Hepatocyte (in vitro differentiated cells): ENCODE data around the gene STK39. TPM values are rescaled to one million over a fixed set of nuclear protein-coding genes. Genes with fewer than 3 reads are reported as not detected.
"Not testable (repeated sequence)": the region's sequence is repeated elsewhere in the genome, so short reads cannot be mapped to it uniquely, and the experiment has no call there.

Experiments
- DNase-seq: peaks from one replicate; pipeline ENCODE4 v3.0.0-alpha.2; 2016; ENCODE audit warnings: low spot score
- H2AFZ ChIP-seq: fragments of 200-600 bp; sonication (generic); 2 replicates; pipeline ENCODE4 v1.6.0; 2016; ENCODE audit warnings: antibody characterized with exemption, mild to moderate bottlenecking
- H3K27ac ChIP-seq: fragments of 200-600 bp; sonication (generic); 2 replicates; pipeline ENCODE4 v1.5.1; 2016; ENCODE audit warnings: mild to moderate bottlenecking
- H3K27me3 ChIP-seq: fragments of 200-600 bp; sonication (generic); 2 replicates; pipeline ENCODE4 v1.6.1; 2016
- H3K36me3 ChIP-seq: fragments of 200-600 bp; sonication (generic); replicated peaks from 2 replicates; pipeline ENCODE4 v1.5.1; 2016; ENCODE audit warnings: low read depth; ENCODE audit not compliant: insufficient read depth
- H3K4me1 ChIP-seq: fragments of 200-600 bp; sonication (generic); 2 replicates; pipeline ENCODE4 v1.5.1; 2016; ENCODE audit warnings: mild to moderate bottlenecking, moderate library complexity; ENCODE audit not compliant: insufficient read depth
- H3K4me2 ChIP-seq: fragments of 200-600 bp; sonication (generic); 2 replicates; pipeline ENCODE4 v1.6.0; 2016
- H3K4me3 ChIP-seq: fragments of 200-600 bp; sonication (generic); 2 replicates; pipeline ENCODE4 v1.5.1; 2016; ENCODE audit warnings: mild to moderate bottlenecking
- H3K79me2 ChIP-seq: fragments of 200-600 bp; sonication (generic); 2 replicates; pipeline ENCODE4 v1.6.0; 2017; ENCODE audit warnings: mild to moderate bottlenecking
- H3K9me2 ChIP-seq: fragments of 200-600 bp; sonication (generic); replicated peaks from 2 replicates; pipeline ENCODE4 v1.6.0; 2017; ENCODE audit warnings: mild to moderate bottlenecking; ENCODE audit not compliant: insufficient read depth
- H3K9me3 ChIP-seq: fragments of 200-600 bp; sonication (generic); 2 replicates; pipeline ENCODE4 v1.5.1; 2016; ENCODE audit warnings: low read depth, mild to moderate bottlenecking
- H4K20me1 ChIP-seq: fragments of 200-600 bp; sonication (generic); 2 replicates; pipeline ENCODE4 v1.6.0; 2016; ENCODE audit warnings: mild to moderate bottlenecking; ENCODE audit not compliant: insufficient read depth, poor library complexity, severe bottlenecking
- CTCF ChIP-seq: fragments of 200-600 bp; sonication (generic); IDR thresholded peaks from 2 replicates; pipeline ENCODE4 v1.5.1; 2016; ENCODE audit warnings: antibody characterized with exemption, mild to moderate bottlenecking; ENCODE audit not compliant: poor library complexity
- EZH2 ChIP-seq: fragments of 200-600 bp; sonication (generic); IDR thresholded peaks from 2 replicates; pipeline ENCODE4 v1.6.1; 2016; ENCODE audit warnings: antibody characterized with exemption, mild to moderate bottlenecking, borderline replicate concordance
- EZH2phosphoT487 ChIP-seq: fragments of 200-600 bp; sonication (generic); IDR thresholded peaks from one replicate; pipeline ENCODE4 v1.6.1; 2018; ENCODE audit warnings: antibody characterized with exemption, mild to moderate bottlenecking, low read depth, moderate library complexity; ENCODE audit not compliant: unreplicated experiment, severe bottlenecking
- WGBS: methylation state at CpG from one replicate; pipeline ENCODE4 v1.1.6; 2016; ENCODE audit warnings: low lambda C conversion rate; ENCODE audit errors: missing lambda C conversion rate; 5-methylcytosine and 5-hydroxymethylcytosine counted together
- polyA plus RNA-seq: library from polyadenylated mRNA; unstranded; fragments of >200 nt; fragmentation: Nextera tagmentation; extraction: Ambion mirVana; gene quantifications from 2 replicates; pipeline ENCODE4 v1.2.1, GENCODE V29; 2016
- total RNA-seq: library from RNA; depleted of rRNA; stranded (reverse); fragments of >200 nt; gene quantifications from 2 replicates; pipeline ENCODE4 v1.2.3, GENCODE V29; 2014

The STK39 gene
- total and polyA plus RNA-seq, 2 experiments from 2014 or later = 26.9 to 39.4 TPM

- Histone ChIP-seq H3K9me2 (no peaks in the 10 kb centered on the region), H3K36me3 (no peaks in the 10 kb centered on the region), H2AFZ (no peak overlapping the region), H3K4me1 (no peaks in the 10 kb centered on the region), H3K4me2 (no peak overlapping the region), H3K27ac (no peak overlapping the region), H4K20me1 (no peaks in the 10 kb centered on the region), H3K4me3 (no peak overlapping the region), H3K9me3 (no peaks in the 10 kb centered on the region), H3K27me3 (no peaks in the 10 kb centered on the region), H3K79me2 (no peaks in the 10 kb centered on the region)
- WGBS = 74% methylated on average over 4 of the region's 4 CpGs
- TF ChIP-seq EZH2phosphoT487 (no peak), CTCF (no peak), EZH2 (no peak)
- DNase-seq = no peak
These were observed 160.0 kb downstream of the STK39 start for GRCh38 chr2:168087401-168087800.

GRCh38 chr2:168086851-168087250 lies 160.5 kb downstream of the STK39 start:
- no peak overlapping the region for H2AFZ ChIP-seq
- no peaks in the 10 kb centered on the region for H3K9me2 ChIP-seq
- H4K20me1 ChIP-seq = no peaks in the 10 kb centered on the region
- no peaks in the 10 kb centered on the region for H3K79me2 ChIP-seq
- H3K4me2 ChIP-seq = no peak overlapping the region
- H3K27me3 ChIP-seq = no peaks in the 10 kb centered on the region
- H3K9me3 ChIP-seq = no peaks in the 10 kb centered on the region
- H3K4me1 ChIP-seq = no peaks in the 10 kb centered on the region
- H3K27ac ChIP-seq = no peak overlapping the region
- no peaks in the 10 kb centered on the region for H3K36me3 ChIP-seq
- TF ChIP-seq EZH2phosphoT487 = no peak
- no peak overlapping the region for H3K4me3 ChIP-seq
- 82% methylated on average over 5 of the region's 5 CpGs for WGBS
- DNase-seq = no peak

- Histone ChIP-seq H4K20me1 (no peaks in the 10 kb centered on the region), H3K9me2 (no peaks in the 10 kb centered on the region), H2AFZ (no peak overlapping the region), H3K27me3 (no peaks in the 10 kb centered on the region), H3K9me3 (no peaks in the 10 kb centered on the region), H3K4me1 (no peaks in the 10 kb centered on the region), H3K79me2 (no peaks in the 10 kb centered on the region), H3K4me3 (no peak overlapping the region), H3K36me3 (no peaks in the 10 kb centered on the region), H3K27ac (no peak overlapping the region), H3K4me2 (no peak overlapping the region)
- DNase-seq = no peak
- WGBS = 72% methylated on average over 4 of the region's 4 CpGs
- TF ChIP-seq CTCF = no peak
- no peak for TF ChIP-seq EZH2phosphoT487
- TF ChIP-seq EZH2 = no peak
These were observed 161.5 kb downstream of the STK39 start for GRCh38 chr2:168085801-168086361.

- H3K79me2 ChIP-seq = no peaks in the 10 kb centered on the region
- DNase-seq = no peak
- H3K4me1 ChIP-seq = no peaks in the 10 kb centered on the region
- no peak overlapping the region for H3K4me3 ChIP-seq
- H3K4me2 ChIP-seq = no peak overlapping the region
- H3K27me3 ChIP-seq = no peaks in the 10 kb centered on the region
- no peaks in the 10 kb centered on the region for H3K9me2 ChIP-seq
- H3K9me3 ChIP-seq = no peaks in the 10 kb centered on the region
- H3K36me3 ChIP-seq = no peaks in the 10 kb centered on the region
- WGBS = 56% methylated on average over 4 of the region's 4 CpGs
- no peak overlapping the region for H2AFZ ChIP-seq
- no peaks in the 10 kb centered on the region for H4K20me1 ChIP-seq
- H3K27ac ChIP-seq = no peak overlapping the region
- TF ChIP-seq EZH2phosphoT487 (no peak), CTCF (no peak), EZH2 (no peak)
These were observed 163.1 kb downstream of the STK39 start for GRCh38 chr2:168084288-168084687.

- H4K20me1 ChIP-seq, H3K9me3 ChIP-seq, H3K9me2 ChIP-seq, H3K79me2 ChIP-seq, H3K4me2 ChIP-seq, H3K36me3 ChIP-seq, H3K27me3 ChIP-seq, H3K4me1 ChIP-seq, H2AFZ ChIP-seq, H3K4me3 ChIP-seq, DNase-seq, H3K27ac ChIP-seq: not testable (repeated sequence)
- 95% methylated on average over 3 of the region's 3 CpGs for WGBS
These were observed 165.9 kb downstream of the STK39 start for GRCh38 chr2:168081452-168081851.
